Activated T-cell treated with anti-CD3 and anti-CD28 coated beads, Interleukin-2, amount 50 U/mL, for 24 hours (primary cell): Measurements from ENCODE around the gene SPATA31C2.
A peak's percentile ranks its signal among the peaks of the same experiment; 100 is the strongest.
"Not testable (repeated sequence)": the region's sequence is repeated elsewhere in the genome, so short reads cannot be mapped to it uniquely, and the experiment has no call there.

Experiments
- DNase-seq: peaks from one replicate; pipeline ENCODE4 v3.0.0-alpha.2; 2020
- H3K27ac Mint-ChIP-seq: 2 replicates; pipeline ENCODE4 v1.8.0; 2020; ENCODE audit warnings: mild to moderate bottlenecking, mixed read lengths
- H3K27me3 Mint-ChIP-seq: 2 replicates; pipeline ENCODE4 v1.8.0; 2020; ENCODE audit warnings: mixed read lengths
- H3K36me3 Mint-ChIP-seq: 2 replicates; pipeline ENCODE4 v1.8.0; 2020; ENCODE audit warnings: low read depth, mixed read lengths
- H3K4me1 Mint-ChIP-seq: 2 replicates; pipeline ENCODE4 v1.8.0; 2020; ENCODE audit warnings: low read depth, mixed read lengths
- H3K4me3 Mint-ChIP-seq: 2 replicates; pipeline ENCODE4 v1.8.0; 2020; ENCODE audit warnings: mild to moderate bottlenecking, moderate library complexity, mixed read lengths
- H3K9me3 Mint-ChIP-seq: 2 replicates; pipeline ENCODE4 v1.8.0; 2020; ENCODE audit warnings: mixed read lengths

Gene SPATA31C2

DNA sequence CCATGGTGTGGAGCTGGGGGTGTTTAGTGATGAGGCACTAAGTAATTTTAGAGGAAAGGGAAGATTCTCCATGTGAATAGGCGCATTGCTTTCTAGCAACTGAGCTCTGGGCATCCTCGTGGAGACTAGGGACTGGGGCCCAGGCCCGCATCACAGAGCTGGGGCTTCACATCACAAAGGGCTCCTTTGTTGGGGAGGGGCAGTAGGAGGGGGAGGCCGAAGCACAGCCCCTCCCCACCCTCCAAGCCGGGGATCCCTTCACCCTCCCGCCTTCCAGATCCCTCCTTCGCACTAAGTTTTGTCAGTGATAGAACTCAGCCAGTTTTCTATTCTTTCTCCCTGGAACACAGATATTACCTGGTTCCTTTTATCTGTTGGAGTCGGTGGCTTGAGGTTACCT, at the start of gene SPATA31C2:
TSS of gene SPATA31C2 (minus strand) at position 101 of the 400 bp plus-strand sequence. CDS start at position 72, 29 bp downstream.
- H3K4me3 Mint-ChIP-seq, H3K4me1 Mint-ChIP-seq, H3K27ac Mint-ChIP-seq, H3K36me3 Mint-ChIP-seq, H3K9me3 Mint-ChIP-seq, DNase-seq: not testable (repeated sequence)
- peaks cover 14% of the 10 kb centered on the region for H3K27me3 Mint-ChIP-seq

DNA sequence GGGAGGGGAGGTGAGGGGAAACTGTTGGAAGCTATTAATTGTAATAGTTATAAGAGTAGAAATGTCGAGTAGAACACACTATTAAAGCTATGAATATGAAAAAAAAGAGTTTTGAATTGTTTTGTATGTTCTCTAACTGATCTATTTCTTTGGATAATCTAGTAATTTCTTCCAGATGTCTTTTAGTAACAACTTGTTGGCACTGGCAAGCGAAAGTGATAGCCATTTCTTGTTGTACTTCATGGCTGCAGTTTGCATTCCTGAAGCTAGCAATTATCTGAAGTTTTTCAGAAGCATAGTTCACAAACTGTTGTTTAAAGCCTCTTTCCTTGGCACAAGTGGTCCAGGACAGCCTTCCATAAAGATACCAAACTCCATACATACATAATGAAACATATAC, 49.4 kb upstream of the SPATA31C2 start:
- Mint-ChIP-seq H3K9me3 (peaks cover 3% of the 10 kb centered on the region), H3K4me3 (no peak overlapping the region), H3K27me3 (peaks cover 32% of the 10 kb centered on the region), H3K36me3 (no peaks in the 10 kb centered on the region), H3K27ac (no peak overlapping the region), H3K4me1 (no peaks in the 10 kb centered on the region)
- DNase-seq, result no peak

- no peaks in the 10 kb centered on the region for H3K36me3 Mint-ChIP-seq
- no peak overlapping the region for H3K4me3 Mint-ChIP-seq
- H3K27me3 Mint-ChIP-seq, result peaks cover 30% of the 10 kb centered on the region
- no peak for DNase-seq
- no peak overlapping the region for H3K27ac Mint-ChIP-seq
- no peaks in the 10 kb centered on the region for H3K4me1 Mint-ChIP-seq
- peaks cover 3% of the 10 kb centered on the region for H3K9me3 Mint-ChIP-seq
These were observed 48.3 kb upstream of the SPATA31C2 start for GRCh38 chr9:88186495-88187110.

- DNase-seq, result no peak
- no peaks in the 10 kb centered on the region for H3K9me3 Mint-ChIP-seq
These were observed 46.7 kb upstream of the SPATA31C2 start for GRCh38 chr9:88184976-88185375.

DNA sequence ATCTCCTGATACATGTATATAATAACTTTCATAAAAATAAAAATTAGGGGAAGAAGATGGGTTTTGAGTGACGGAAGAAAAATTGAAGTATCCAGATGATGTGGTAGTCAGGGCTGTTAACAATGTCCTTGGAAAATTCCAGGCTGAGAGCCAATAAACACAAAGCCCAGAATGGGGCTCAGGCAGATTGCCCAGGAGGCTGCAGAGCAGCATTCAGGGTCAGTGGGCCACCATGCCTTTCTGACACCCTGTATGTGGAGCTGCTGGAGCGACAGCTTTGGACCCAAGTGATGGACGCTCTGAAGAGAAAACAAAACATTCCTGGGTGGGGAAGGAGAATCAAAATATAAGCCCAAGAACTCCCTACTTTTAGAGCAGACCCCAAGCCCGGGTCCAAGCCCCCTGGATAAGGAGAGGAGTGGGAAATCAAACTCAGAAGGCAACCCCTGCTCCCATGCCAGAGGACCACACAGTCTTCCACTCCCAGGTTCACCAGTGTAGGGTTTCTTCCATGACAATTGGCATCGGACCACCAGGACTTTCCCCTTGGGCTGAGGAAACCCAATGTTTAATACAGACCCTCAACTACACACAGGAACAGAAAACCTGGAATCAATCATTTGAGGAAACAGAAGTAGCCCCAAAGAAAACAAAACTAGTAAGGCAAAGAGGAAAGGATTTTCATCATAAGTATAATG, 45.7 kb upstream of the SPATA31C2 start:
- Mint-ChIP-seq H3K27ac (no peak overlapping the region), H3K36me3 (no peaks in the 10 kb centered on the region), H3K4me3 (no peak overlapping the region), H3K9me3 (no peaks in the 10 kb centered on the region), H3K4me1 (peaks cover 7% of the 10 kb centered on the region), H3K27me3 (peaks cover 32% of the 10 kb centered on the region)
- no peak for DNase-seq

More at GRCh38 chr9:88184976-88185375, 46.7 kb upstream of the SPATA31C2 start:
- H3K4me3 Mint-ChIP-seq, result no peak overlapping the region
- H3K27ac Mint-ChIP-seq, result no peak overlapping the region
- H3K4me1 Mint-ChIP-seq, result peaks cover 2% of the 10 kb centered on the region
- H3K36me3 Mint-ChIP-seq, result no peaks in the 10 kb centered on the region
- peaks cover 32% of the 10 kb centered on the region for H3K27me3 Mint-ChIP-seq

- peaks cover 32% of the 10 kb centered on the region for H3K27me3 Mint-ChIP-seq
- H3K4me1 Mint-ChIP-seq, result peaks cover 12% of the 10 kb centered on the region
- no peak overlapping the region for H3K4me3 Mint-ChIP-seq
- no peak for DNase-seq
- no peaks in the 10 kb centered on the region for H3K36me3 Mint-ChIP-seq
- no peaks in the 10 kb centered on the region for H3K9me3 Mint-ChIP-seq
- H3K27ac Mint-ChIP-seq, result no peak overlapping the region
These were observed 44.2 kb upstream of the SPATA31C2 start for GRCh38 chr9:88182501-88182900.

DNA sequence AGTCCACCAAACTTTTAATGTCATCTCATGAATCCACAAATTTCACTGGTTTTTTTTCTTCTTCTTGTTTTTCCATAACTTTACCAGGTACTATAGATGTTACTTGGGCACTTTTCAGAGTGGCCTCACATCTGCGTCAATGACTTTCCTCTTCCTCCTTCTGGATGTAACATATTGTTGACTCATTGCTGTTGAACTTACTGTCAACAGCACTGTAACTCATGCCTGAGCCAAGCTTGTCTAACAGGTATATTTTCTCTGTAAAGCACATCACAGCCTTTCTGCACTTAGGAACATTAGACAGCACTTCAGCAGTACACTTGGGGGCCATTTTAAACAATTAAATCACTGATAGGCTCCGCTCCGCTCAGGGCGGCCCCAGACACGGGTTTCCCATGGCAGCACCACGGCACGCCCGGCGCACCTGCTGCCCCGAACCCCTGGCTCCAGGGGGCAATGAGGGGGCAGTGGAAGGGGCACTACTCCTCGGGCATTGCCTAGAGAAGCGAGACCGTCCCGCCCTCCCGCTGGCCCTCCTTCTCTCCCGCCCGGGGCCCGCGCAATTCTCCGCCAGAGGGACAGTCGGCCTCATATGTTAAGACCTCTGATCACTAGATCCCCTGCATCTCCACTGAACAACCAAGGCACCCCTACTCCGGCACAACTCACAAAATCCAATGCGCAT, 41.9 kb upstream of the SPATA31C2 start:
- DNase-seq, result no peak
- peaks cover 27% of the 10 kb centered on the region for H3K27me3 Mint-ChIP-seq
- no peak overlapping the region for H3K27ac Mint-ChIP-seq
- H3K4me3 Mint-ChIP-seq, result no peak overlapping the region
- H3K36me3 Mint-ChIP-seq, result no peaks in the 10 kb centered on the region
- H3K4me1 Mint-ChIP-seq, result peaks cover 12% of the 10 kb centered on the region
- no peaks in the 10 kb centered on the region for H3K9me3 Mint-ChIP-seq

DNA sequence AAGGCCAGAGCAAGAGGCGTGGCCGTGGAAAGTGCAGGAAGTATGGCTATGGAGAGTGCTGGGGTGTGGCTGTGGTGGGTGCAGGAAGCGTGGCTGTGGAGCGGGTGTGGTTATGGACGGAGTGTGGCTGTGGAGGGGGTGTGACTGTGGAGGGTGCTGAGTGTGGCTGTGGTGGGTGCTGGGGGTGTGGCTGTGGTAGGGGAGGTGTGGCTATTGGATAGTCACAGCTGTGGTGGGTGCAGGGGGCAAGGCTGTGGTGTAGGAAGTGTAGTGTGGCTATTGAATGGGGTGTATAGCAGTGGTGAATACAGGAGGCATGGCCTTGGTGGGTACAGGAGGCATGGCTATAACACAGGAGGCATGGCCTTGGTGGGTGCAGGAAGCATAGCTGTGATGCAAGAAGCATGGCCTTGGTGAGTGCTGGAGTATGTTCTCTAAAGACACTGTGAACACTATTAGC, 40.8 kb upstream of the SPATA31C2 start:
- peak; percentile 31 for DNase-seq

GRCh38 chr9:88178641-88179040, 40.4 kb upstream of the SPATA31C2 start:
- Mint-ChIP-seq H3K9me3 (no peaks in the 10 kb centered on the region), H3K27me3 (peaks cover 22% of the 10 kb centered on the region), H3K4me3 (no peak overlapping the region), H3K36me3 (no peaks in the 10 kb centered on the region), H3K4me1 (peaks cover 12% of the 10 kb centered on the region), H3K27ac (no peak overlapping the region)
- DNase-seq, result no peak

More for the DNA sequence above, 40.8 kb upstream of the SPATA31C2 start:
- Mint-ChIP-seq H3K27me3 (peaks cover 26% of the 10 kb centered on the region), H3K9me3 (no peaks in the 10 kb centered on the region), H3K4me1 (peaks cover 12% of the 10 kb centered on the region), H3K4me3 (no peak overlapping the region), H3K36me3 (no peaks in the 10 kb centered on the region), H3K27ac (no peak overlapping the region)

DNA sequence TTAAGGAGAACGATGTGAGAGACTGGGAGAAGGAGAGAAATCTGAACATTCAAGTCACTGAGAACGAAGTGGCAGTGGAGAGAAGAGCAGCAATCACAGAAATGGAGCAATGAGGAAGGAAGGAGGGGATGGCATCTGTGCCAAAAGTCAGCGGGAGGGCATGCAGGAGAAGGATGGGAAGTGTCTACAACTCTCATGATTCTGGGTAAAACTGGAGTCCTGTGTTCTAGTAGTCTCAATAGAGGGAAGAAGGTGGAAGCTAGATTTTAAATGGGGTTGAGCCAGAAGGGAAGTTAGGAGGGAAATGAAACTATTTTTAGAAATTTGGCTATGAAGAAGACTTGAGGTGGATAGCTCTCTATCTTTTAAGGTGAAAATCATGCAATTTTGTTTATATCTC, 39.1 kb upstream of the SPATA31C2 start:
- Mint-ChIP-seq H3K36me3 (no peaks in the 10 kb centered on the region), H3K9me3 (no peaks in the 10 kb centered on the region), H3K4me3 (no peak overlapping the region), H3K27ac (no peak overlapping the region), H3K27me3 (peaks cover 13% of the 10 kb centered on the region), H3K4me1 (peaks cover 17% of the 10 kb centered on the region)
- no peak for DNase-seq

DNA sequence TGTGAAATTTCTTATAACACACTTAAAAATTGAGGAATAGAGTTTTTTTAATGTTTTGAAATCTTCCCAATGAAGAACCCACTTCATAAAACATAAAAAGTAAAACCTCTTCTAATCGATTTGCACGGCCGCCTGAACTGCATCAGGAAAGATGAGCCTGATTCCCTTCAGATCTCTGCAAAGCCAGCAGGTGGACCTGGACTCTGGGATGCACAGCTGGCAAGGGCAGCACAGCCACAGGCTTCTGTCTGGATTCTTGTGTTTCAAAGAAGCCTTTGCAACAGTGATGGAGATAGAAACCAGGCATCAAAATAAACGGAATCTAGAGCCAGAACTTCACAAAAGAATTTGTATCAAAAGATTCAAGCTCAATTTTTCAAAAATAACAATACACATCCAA, 36.0 kb upstream of the SPATA31C2 start:
- Mint-ChIP-seq H3K4me3 (no peak overlapping the region), H3K9me3 (no peaks in the 10 kb centered on the region), H3K4me1 (peaks cover 14% of the 10 kb centered on the region), H3K36me3 (no peaks in the 10 kb centered on the region), H3K27me3 (peaks cover 4% of the 10 kb centered on the region), H3K27ac (no peak overlapping the region)
- DNase-seq, result no peak

GRCh38 chr9:88173378-88173999, 35.2 kb upstream of the SPATA31C2 start:
- H3K4me1 Mint-ChIP-seq, result peaks cover 5% of the 10 kb centered on the region

GRCh38 chr9:88169700-88170099, 31.4 kb upstream of the SPATA31C2 start:
- Mint-ChIP-seq H3K9me3 (no peaks in the 10 kb centered on the region), H3K27me3 (peaks cover 20% of the 10 kb centered on the region), H3K27ac (no peak overlapping the region), H3K4me3 (no peak overlapping the region), H3K4me1 (peaks cover 5% of the 10 kb centered on the region), H3K36me3 (no peaks in the 10 kb centered on the region)
- no peak for DNase-seq

More at GRCh38 chr9:88173378-88173999, 35.2 kb upstream of the SPATA31C2 start:
- DNase-seq, result peak; percentile 52
- Mint-ChIP-seq H3K27me3 (peaks cover 4% of the 10 kb centered on the region), H3K4me3 (no peak overlapping the region), H3K27ac (no peak overlapping the region), H3K36me3 (no peaks in the 10 kb centered on the region), H3K9me3 (no peaks in the 10 kb centered on the region)

GRCh38 chr9:88168564-88168963, 30.3 kb upstream of the SPATA31C2 start:
- H3K36me3 Mint-ChIP-seq, result no peaks in the 10 kb centered on the region
- no peak overlapping the region for H3K4me3 Mint-ChIP-seq
- H3K9me3 Mint-ChIP-seq, result no peaks in the 10 kb centered on the region
- no peak overlapping the region for H3K27ac Mint-ChIP-seq
- peaks cover 20% of the 10 kb centered on the region for H3K27me3 Mint-ChIP-seq
- no peak for DNase-seq
- peaks cover 5% of the 10 kb centered on the region for H3K4me1 Mint-ChIP-seq
